Measurements from ENCODE around the gene BNIP3.

- no peak for TF ChIP-seq CTCF (IDR thresholded peaks at IDR 0.05)
- TF ChIP-seq POLR2A (IDR thresholded peaks at IDR 0.05), result no peak
These were observed 7.5 kb downstream of the BNIP3 start for GRCh38 chr10:131974034-131974817.

Measured in body of pancreas (tissue), 4 donors.